AG10803 (cell line): ENCODE data around the gene CDC42BPG.

Experiments
- DNase-seq: peaks from one replicate; pipeline ENCODE4 v3.0.0; 2010; ENCODE audit warnings: low read depth
- H3K4me3 ChIP-seq: 2 replicates; pipeline ENCODE4 v1.5.1; 2011; ENCODE audit warnings: mild to moderate bottlenecking, low read length, control low read depth
- CTCF ChIP-seq: conservative IDR thresholded peaks from 2 replicates; pipeline ENCODE4 v1.5.1; 2011; ENCODE audit warnings: mild to moderate bottlenecking, low read length, control low read depth, inconsistent platforms

The CDC42BPG gene

GRCh38 chr11:64874308-64875240 lies 30.1 kb upstream of the CDC42BPG start:
- no peak for DNase-seq
- no peak for TF ChIP-seq CTCF
- H3K4me3 ChIP-seq, result no peak overlapping the region

DNA sequence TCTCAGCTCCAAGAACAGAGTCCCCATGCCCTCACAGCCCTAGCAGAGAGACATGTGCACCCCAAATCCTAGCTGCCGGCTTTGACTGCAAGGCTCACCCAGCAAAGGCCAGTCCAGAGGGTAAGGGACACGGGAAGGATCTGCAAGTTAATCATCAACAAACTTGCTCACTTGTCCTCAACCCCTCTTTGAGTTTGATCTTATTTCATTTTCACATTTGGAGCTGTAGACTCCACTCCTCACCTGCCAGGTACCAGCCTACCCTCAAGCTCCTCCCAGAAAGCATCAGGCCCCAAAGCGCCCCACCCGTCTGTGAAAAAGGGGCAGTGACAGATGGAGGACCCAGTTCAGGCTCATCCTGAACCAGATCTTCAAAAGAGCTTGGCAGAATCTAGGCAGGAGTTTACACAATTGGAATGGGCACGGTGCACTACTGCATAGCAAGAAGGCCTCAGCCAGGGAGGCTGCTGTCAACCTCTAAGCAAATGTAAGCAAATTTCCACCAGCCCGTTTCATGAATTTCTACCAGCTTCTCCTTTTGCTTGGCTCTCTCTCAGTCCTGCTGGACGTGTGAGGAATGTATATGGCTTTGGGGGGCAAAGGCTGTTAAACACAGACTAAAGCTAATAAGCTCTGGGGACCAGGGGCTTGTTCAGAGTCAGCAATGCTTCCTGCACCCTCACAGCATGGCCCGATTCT lies 28.5 kb upstream of the CDC42BPG start:
- H3K4me3 ChIP-seq, result no peak overlapping the region
- no peak for TF ChIP-seq CTCF
- no peak for DNase-seq

DNA sequence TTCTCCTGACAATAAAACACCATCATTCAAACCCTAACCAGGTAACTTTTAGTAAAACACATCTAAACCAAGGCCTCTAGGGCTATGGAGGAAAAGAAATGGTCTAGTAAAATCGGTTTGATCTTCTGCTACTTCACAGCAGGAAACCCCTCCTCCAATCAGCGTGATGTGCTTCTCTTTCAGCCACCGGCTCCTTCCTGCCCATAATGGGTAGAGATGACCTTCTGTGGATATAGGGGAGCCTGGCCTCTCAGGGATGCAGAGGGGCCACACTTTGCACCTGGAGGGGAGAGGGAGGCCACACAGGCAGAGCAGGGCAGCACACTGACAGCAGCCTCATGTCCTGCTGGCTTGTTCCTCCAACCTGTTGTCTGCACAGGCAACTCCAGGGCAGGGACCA lies 27.0 kb upstream of the CDC42BPG start:
- DNase-seq, result no peak
- H3K4me3 ChIP-seq, result no peak overlapping the region
- no peak for TF ChIP-seq CTCF

GRCh38 chr11:64870893-64871466 lies 26.5 kb upstream of the CDC42BPG start:
- no peak for DNase-seq
- no peak for TF ChIP-seq CTCF
- H3K4me3 ChIP-seq, result no peak overlapping the region

GRCh38 chr11:64870176-64870892 lies 25.9 kb upstream of the CDC42BPG start:
- peak; percentile 51 for DNase-seq
- no peak overlapping the region for H3K4me3 ChIP-seq
- TF ChIP-seq CTCF, result no peak

- no peak for DNase-seq
- TF ChIP-seq CTCF, result peak; percentile 38
- H3K4me3 ChIP-seq, result 0 out of 2 replicates have a peak overlapping the region, but pooled peaks have one; percentile 13
Observed at GRCh38 chr11:64869571-64870175, 25.2 kb upstream of the CDC42BPG start.
